Adipose tissue (tissue), 3 donors: ENCODE measurements around the gene PRKCE. TPM values are rescaled to one million over a fixed set of nuclear protein-coding genes. Genes with fewer than 3 reads are reported as not detected.
"Not testable (repeated sequence)": the region's sequence is repeated elsewhere in the genome, so short reads cannot be mapped to it uniquely, and the experiment has no call there.

ENCODE experiments used
- H3K27ac ChIP-seq: one replicate; pipeline ENCODE4 v1.5.1; 2013; ENCODE audit warnings: low read depth, low read length
- WGBS, 3 donors: extraction: QIAGEN DNeasy Blood & Tissue Kit; methylation state at CpG; one replicate each; pipeline ENCODE4 v1.1.7; 2013; 5-methylcytosine and 5-hydroxymethylcytosine counted together
- polyA plus RNA-seq, 3 donors: library from polyadenylated mRNA; stranded (reverse); fragments of 200-250 nt; gene quantifications; one replicate each; pipeline ENCODE4 v1.2.3, GENCODE V29; 2013
- donor health status: healthy with polysubstance abuse.
- donor health status: Bipolar disorder and iron deficiency.
- donor health status: healthy.

The PRKCE gene
- polyA plus RNA-seq, 3 donors, result 2.8 to 4.6 (median 3.5) TPM

DNA sequence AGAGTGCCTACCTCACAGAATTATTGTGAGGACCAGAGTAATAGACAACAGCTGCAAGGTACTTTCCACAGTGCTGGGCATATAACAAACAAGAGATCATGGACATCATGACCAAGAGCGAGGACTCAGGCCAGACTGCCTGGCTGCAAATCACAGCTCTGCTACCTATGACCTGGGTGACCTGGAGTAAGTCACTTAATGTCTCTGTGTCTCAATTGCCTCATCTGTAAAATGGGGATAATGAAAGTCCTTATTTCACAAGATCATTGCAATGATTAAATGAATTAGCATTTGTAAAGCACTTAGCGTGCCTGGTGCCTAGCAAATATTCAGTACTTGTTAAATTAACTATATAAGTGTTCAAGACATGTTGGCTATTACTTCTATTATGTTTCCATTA is 59.7 kb downstream of the PRKCE start:
- H3K27ac ChIP-seq, result no peak overlapping the region
- WGBS, 3 donors, result 94 to 98% (median 97%) methylated on average over 2 of the region's 2 CpGs

DNA sequence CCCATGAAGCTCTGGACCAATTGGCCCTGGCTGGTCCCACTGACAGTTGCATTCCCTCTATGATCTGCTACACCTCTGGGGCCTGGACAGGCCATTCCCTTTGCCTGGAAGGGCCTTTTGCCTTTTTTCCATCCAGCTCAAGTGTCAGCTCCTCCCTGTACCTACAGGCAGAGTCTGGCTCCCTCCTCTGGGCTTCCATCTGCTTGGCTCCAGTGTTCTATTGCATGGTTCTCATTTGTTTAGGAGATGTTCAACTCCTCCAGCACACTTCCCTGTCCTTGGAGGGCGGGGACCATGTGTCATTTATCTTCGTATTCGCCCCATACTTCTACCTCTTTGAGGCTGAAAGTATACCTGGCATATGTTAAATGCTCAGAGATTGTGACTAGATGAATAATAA is 61.1 kb downstream of the PRKCE start:
- no peak overlapping the region for H3K27ac ChIP-seq
- 93 to 98% (median 93%) methylated on average over 3 of the region's 3 CpGs for WGBS, 3 donors

DNA sequence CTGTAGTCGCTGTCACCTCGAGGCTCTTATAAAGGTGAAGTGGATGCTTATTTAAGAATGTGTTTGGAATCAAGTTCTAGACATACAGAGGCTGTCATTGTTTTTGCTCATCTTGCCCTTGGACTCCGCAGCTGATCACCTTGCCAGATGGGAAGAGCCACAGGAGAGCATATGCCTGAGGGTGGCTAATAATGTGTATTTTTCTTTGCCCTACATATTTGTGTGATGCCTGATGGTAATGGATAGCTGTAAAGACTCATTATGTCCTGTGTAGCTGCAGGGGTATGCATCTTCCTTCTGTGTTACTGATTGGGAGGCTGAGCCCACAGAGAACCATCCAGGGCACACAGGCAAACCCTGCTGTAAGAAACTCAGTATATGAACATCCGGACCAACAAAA is 61.7 kb downstream of the PRKCE start:
- 93 to 97% (median 94%) methylated on average over 4 of the region's 4 CpGs for WGBS, 3 donors
- H3K27ac ChIP-seq, result no peak overlapping the region

DNA sequence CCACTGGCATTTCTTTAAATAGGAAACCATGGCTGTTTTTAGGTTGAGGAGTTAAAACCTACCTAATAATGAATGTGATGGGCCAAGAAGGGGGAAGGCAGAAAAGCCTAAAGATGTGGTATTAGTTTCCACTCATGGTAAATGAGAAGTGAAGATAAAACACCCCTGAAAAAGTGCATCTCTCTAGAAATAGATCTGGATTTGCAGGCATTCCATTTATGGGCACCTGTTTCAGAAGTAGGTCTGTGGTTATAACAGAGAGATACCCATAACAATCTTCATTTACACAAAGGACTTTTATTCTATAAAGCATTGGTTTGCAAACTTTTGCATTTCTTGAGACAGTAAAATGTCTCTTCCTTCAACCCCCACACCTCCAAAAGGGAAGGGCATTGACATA is 62.1 kb downstream of the PRKCE start:
- no peak overlapping the region for H3K27ac ChIP-seq

DNA sequence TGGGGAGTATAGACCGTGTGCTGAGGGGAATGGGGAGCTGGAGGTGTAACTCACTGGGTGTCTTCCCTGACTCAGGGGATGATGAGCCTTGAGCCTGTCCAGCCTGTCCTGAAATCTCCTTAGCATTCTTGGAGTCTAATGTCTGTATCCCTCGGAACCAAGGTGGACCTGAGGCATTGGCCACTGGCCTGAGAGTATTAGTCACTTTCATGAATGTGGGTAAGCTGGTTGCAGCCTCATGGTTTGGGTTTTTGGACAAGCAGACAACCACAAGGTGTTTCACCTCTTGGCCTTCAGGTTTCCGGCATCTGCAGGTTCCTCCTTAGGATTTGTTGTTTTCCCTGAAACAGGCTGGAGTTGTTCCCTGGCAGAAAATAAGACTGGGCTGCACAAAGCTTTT is 63.2 kb downstream of the PRKCE start:
- WGBS, 3 donors, result 94 to 97% (median 95%) methylated on average over 3 of the region's 3 CpGs

DNA sequence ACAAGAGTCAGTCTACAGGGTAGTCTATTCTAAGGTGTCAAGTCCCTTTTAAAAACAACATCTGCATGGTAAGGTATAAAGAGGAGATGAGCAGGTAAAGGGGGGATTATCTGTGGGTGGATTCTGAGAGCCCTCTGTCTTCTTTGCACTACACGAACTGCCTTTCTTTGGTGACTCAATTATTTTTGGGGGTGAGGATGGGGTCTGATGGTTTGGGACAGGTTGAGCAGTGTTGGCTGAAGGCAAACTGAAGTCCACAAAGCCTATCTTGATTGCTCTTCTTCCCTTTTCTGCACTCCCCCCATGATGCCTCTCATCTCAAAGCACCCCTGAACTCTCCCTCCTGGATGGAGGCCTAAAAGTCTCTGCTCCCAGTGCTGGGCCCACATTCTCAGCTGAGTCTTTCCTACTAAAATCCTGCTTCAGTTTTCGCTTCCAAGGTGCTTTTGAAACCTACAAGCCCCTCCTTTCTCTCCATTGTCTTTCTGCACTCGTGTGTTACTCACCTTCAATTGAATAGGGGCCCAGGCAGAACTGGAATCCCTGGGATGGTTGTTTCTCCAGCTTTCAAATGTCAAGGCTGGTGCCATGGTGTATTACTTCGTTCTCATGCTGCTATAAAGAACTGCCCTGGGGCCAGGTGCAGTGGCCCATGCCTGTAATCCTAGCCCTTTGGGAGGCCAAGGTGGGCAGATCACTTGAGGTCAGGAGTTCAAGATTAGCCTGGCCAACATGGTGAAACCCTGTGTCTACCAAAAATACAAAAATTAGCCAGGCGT is 64.3 kb downstream of the PRKCE start:
- no peak overlapping the region for H3K27ac ChIP-seq
- WGBS, 3 donors, result 94 to 97% (median 96%) methylated on average over 5 of the region's 5 CpGs

More for the DNA sequence above, 63.2 kb downstream of the PRKCE start:
- no peak overlapping the region for H3K27ac ChIP-seq

DNA sequence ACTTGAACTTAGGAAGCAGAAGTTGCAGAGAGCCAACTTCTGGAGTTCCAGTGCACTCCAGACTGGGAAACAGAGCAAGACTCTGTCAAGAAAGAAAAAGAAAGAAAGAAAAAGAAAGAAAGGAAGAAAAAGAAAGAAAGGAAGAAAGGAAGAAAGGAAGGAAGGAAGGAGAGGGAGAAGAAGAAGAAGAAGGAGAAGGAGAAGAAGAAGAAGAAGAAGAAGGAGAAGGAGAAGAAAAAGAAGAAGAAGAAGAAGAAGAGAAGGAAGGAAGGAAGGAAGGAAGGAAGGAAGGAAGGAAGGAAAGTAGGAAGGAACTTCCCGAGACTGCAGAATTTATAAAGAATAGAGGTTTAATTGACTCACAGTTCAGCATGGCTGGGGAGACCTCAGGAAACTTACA is 65.0 kb downstream of the PRKCE start:
- WGBS, 3 donors, result 27 to 91% (median 47%) methylated on average over 1 of the region's 1 CpG
- not testable (repeated sequence) for H3K27ac ChIP-seq

DNA sequence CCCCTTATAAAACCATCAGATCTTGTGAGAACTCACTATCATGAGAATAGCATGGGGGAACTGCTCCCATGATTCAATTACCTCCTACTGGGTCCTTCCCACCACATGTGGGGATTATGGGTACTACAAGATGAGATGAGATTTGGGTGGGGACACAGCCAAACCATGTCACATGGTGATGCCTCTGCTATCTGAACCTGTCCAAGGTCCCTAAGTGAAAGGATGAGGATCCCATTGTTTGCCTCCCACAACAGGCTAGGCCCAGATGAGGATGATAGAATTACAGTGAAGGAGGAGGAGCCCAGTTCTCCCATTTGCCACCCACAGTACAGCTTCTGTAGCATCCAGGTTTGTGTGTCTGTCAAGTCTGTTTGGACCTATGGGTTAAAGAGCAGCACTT is 65.4 kb downstream of the PRKCE start:
- H3K27ac ChIP-seq, result no peak overlapping the region

DNA sequence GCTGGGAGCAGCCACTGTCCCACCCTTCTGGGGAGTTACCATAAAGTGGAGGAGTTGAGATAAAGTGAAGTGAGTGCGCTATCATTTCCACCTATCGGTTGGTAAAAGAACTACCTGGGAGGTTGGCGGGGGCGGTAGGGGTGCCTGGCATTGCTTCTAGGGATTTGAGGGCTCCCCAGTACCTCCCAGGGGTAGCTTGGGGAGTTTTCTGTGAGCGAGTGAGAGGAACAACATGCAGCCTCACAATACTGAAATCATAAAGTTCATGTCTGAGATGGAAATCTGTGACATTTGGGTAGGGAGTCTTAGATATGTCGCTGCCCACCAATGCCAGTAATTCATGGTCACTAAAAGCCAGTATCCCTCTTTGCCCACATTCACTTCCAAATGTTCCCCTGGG is 68.7 kb downstream of the PRKCE start:
- H3K27ac ChIP-seq, result no peak overlapping the region
- 88 to 97% (median 94%) methylated on average over 6 of the region's 6 CpGs for WGBS, 3 donors

DNA sequence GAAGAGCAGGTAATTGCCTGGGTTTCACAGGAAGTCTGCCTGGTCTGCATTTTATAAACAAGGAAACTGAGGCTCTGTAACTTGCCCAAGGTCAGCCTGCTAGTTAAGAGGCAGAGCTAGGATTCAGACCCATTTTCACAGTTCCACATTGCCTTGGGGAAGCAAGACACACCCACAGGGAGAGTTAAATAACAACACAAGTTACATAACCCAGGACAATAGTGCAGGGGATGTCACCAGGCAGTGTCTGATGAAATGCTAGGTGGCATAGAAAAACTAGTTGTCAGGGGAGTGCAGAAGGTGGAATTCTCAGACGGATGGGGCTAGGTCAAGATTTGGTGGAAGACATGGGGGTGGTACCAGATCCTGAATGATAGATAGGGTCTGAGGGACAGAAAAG is 69.7 kb downstream of the PRKCE start:
- WGBS, 3 donors, result 76 to 91% (median 89%) methylated on average over 1 of the region's 1 CpG
- no peak overlapping the region for H3K27ac ChIP-seq

DNA sequence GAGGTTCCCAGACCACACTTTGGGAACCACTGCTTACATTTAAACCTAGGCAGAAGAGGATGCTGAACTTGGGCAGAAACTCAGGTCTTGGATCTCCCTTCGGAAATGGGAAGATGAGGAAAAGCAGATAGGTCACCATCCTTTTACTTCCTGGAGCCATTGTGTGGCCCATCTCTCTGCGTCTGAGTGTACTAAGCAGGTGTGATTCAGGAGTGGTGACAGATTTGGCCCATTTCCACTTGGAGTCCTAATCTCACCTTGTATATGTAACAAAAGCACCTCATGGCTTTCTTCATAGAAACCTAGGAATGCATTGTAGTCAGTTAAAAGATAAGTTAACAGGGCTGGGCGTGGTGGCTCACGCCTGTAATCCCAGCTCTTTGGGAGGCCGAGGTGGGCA is 71.0 kb downstream of the PRKCE start:
- H3K27ac ChIP-seq, result no peak overlapping the region
- WGBS, 3 donors, result 79 to 97% (median 93%) methylated on average over 5 of the region's 5 CpGs

DNA sequence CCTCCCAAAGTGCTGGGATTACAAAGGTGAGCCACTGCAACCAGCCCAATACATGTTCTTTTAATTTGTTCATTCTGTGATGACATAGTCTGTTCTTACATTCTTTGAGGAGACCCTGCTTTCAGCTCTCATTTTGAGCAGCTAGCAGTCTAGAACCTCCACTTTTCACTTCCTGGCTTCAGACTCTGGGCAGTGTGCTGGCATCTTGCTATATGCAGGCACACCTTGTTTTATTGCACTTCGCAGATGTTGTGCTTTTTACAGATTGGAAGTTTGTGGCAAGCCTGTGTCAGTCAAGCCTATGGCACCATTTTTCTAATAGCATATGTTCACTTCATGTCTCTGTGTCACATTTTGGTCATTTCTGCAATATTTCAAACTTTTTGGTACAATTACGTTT is 72.4 kb downstream of the PRKCE start:
- WGBS, 3 donors, result 88 to 92% (median 91%) methylated on average over 2 of the region's 2 CpGs
- no peak overlapping the region for H3K27ac ChIP-seq

DNA sequence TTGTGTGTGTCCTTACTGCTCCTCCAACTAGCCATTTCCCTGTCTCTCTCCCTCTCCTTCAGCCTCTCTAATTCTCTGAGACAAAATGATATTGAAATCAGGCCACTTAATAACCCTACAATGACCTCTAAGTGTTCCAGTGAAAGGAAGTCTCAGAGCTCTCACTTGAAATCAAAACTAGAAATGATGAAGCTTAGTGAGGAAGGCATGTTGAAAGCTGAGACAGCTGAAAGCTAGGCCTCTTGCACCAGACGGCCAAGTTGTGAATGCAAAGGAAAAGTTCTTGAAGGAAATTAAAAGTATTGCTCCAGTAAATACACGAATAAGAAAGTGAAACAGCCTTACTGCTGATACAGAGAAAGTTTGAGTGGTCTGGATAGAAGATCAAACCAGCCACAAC is 72.9 kb downstream of the PRKCE start:
- no peak overlapping the region for H3K27ac ChIP-seq
- 18 to 57% (median 19%) methylated on average over 2 of the region's 2 CpGs for WGBS, 3 donors

DNA sequence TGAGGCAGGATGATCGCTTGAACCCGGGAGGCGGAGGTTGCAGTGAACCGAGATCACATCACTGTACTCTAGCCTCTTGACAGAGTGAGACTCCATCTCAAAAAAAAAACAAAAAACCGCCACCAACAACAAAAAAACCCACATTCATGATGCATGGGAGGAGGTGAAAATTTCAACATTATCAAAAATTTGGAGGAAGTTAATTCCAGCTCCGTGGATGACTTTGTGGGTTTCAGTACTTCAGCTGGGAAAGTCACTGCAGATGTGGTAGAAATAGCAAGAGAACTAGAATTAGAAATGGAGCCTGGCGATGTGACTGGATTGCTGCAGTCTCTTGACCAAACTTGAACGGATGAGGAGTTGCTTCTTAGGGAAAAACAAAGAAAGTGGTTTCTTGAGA is 74.3 kb downstream of the PRKCE start:
- H3K27ac ChIP-seq, result no peak overlapping the region
- 84 to 96% (median 88%) methylated on average over 8 of the region's 8 CpGs for whole genome bisulfite sequencing, 3 donors

DNA sequence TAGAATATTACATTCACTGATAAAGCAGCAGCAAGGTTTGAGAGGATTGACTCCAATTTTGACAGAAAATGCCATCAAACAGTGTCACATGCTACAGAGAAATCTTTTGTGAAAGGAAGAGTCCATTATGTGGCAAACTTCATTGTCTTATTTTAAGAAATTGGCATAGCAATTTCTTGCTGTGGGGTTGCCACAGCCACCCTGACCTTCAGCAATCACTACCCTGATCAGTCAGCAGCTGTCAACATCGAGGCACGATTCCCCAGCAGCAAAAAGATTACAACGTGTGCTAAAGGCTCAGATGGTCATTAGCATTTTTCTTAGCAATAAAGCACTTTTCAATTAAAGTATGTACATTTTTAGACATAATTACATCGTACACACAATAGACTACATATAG is 74.7 kb downstream of the PRKCE start:
- no peak overlapping the region for H3K27ac ChIP-seq
- 32 to 82% (median 78%) methylated on average over 4 of the region's 4 CpGs for WGBS, 3 donors

DNA sequence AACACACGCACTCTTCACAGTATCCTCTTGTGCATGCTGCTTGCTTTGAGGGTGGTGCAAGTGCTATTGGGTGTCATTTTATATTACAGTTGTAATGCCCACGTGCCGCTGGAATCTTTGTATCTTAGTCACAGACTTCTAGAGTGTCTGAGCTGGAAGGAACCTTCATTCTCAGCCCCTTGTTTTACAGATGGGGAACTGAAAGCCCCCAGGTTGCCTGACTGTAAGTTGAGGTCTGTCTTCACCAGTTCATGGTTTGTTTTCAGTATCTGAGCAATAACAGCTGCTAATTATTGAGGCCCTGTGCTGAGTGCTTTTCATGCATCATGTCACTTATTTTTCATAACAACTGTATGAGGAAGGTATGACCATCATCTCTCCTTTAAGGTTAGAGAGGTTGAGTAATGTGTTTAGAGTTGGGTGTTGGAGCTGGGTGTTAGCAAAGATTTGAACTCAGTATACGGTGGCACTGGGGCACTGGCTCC is 77.0 kb downstream of the PRKCE start:
- WGBS, 3 donors, result 90 to 92% (median 92%) methylated on average over 4 of the region's 4 CpGs
- no peak overlapping the region for H3K27ac ChIP-seq

DNA sequence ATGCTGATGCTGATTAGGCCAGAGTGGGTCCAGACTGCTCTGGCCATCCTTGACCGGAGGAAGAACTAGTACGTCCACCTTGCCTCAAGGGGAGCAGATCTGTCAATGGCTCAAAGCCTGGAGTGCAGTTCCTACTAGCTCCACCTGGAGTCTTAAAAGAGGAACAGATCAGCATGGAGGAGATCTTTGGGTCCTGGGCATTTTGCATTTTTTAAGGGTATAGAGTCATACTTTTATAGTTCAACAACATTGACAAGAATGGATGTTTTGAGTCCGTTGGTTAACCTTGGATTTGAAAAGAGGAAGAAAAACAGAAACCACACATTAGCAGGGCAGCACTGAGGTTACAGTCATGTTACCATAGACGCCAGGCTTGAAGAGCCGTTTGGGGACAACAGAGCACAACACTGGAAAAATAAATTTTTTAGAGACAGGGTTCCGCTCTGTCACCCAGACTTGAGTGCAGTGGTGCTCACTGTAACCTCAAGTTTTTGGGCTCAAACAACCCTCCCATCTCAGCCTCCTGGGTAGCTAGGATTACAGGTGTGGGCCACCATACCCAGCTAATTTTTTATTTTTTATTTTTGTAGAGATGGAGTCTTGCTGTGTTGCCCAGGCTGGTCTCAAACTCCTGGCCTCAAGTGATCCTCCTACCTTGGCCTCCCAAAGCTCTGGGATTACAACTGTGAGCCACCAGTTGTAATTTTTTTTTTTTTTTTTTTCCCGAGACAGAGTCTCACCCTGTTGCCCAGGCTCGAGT is 78.5 kb downstream of the PRKCE start:
- WGBS, 3 donors, result 70 to 89% (median 79%) methylated on average over 8 of the region's 8 CpGs

DNA sequence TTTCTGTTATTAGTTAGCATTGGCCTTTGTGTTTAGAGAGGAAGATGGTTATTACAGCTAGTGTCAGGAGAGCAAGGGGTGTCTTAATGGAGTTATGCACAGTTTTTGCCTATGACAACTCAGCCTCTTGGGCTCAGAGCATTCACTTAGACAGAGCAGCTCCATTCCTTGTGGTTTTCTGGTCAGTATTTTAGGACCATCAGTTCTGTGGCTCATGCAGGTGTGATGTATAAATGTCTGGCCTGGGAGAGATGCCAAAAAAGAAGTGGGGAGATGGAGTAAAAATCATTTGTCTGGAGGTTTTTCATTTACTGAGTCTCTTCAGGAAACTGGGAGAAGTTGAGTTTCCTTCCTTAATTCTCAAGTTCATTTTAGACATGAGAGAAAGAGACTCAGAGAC is 79.7 kb downstream of the PRKCE start:
- no peak overlapping the region for H3K27ac ChIP-seq

More for the DNA sequence above, 78.5 kb downstream of the PRKCE start:
- no peak overlapping the region for H3K27ac ChIP-seq

DNA sequence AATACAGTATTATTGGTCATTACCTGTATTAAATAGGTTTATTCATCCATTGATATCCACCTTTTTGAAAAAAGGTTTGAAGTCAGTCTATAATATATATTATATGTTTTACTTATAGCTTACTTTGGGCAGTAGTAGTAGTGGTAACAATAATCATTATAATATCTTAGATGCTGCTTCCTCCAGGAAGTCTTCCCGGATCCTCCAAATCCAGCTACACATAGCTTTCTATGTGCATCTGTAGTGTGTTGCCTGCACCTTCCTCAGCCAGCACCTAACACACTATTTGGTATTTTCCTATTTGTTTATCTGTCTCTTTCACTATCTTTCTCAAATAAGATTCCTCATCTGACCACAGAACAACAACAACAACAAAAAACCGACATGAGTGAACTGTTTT is 81.0 kb downstream of the PRKCE start:
- no peak overlapping the region for H3K27ac ChIP-seq
- 81 to 89% (median 87%) methylated on average over 2 of the region's 2 CpGs for WGBS, 3 donors

DNA sequence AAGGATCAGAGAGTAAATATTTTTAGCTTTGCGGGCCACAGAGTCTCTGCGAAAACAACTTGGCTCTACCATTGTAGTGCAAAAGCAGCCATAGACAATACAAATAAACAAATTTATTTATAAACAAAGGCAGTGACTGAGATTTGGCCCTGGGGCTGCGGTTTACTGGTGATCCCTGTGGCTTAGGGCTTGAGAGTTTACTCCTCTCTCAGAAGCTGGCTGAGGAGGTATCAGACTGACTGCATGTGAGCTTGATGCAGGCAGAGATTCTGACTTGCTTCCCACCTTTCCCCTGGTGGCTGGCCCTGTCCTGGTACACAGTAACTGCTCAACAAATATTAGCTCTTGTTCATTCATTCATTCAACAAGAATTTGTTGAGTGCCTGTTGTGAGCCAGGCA is 81.5 kb downstream of the PRKCE start:
- no peak overlapping the region for H3K27ac ChIP-seq
- 93 to 98% (median 94%) methylated on average over 3 of the region's 3 CpGs for WGBS, 3 donors
